CD4-positive, alpha-beta T cell treated with Interleukin-2 at 100 ng/mL for 4 hours (primary cell): ENCODE results near the gene SON.
"Not testable (repeated sequence)": the region's sequence is repeated elsewhere in the genome, so short reads cannot be mapped to it uniquely, and the experiment has no call there.

Experiments used
- DNase-seq: peaks from one replicate; pipeline ENCODE4 v3.0.0-alpha.2; 2020; ENCODE audit warnings: low spot score

The SON gene

DNA sequence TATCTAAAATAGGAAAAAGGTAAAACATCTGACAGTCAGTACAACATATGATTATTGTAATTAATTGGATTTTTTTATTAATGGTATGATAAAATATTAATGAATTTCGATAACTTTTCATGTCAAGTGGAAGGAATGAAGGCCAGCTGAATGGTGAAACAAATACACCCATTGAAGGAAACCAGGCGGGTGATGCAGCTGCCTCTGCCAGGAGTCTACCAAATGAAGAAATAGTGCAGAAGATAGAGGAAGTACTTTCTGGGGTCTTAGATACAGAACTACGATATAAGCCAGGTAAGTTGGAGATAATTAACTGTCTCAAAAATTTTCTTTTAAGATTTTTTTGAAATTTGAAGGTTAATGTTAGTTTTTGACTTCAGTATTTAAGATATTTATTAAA is 3.2 kb downstream of the SON start:
- no peak for DNase-seq

DNA sequence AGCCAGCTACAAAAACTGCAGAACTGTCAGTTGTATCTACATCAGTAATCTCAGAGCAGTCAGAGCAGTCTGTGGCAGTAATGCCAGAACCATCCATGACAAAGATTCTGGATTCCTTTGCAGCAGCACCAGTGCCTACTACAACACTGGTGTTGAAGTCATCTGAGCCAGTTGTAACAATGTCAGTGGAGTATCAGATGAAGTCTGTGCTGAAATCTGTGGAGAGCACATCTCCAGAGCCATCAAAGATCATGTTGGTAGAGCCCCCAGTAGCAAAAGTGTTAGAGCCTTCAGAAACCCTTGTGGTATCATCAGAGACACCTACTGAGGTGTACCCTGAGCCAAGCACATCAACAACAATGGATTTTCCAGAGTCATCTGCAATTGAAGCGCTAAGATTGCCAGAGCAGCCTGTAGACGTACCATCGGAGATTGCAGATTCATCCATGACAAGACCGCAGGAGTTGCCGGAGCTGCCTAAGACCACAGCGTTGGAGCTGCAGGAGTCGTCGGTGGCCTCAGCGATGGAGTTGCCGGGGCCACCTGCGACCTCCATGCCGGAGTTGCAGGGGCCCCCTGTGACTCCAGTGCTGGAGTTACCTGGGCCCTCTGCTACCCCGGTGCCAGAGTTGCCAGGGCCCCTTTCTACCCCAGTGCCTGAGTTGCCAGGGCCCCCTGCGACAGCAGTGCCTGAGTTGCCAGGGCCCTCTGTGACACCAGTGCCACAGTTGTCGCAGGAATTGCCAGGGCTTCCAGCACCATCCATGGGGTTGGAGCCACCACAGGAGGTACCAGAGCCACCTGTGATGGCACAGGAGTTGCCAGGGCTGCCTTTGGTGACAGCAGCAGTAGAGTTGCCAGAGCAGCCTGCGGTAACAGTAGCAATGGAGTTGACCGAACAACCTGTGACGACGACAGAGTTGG is 7.3 kb downstream of the SON start:
- DNase-seq: no peak

DNA sequence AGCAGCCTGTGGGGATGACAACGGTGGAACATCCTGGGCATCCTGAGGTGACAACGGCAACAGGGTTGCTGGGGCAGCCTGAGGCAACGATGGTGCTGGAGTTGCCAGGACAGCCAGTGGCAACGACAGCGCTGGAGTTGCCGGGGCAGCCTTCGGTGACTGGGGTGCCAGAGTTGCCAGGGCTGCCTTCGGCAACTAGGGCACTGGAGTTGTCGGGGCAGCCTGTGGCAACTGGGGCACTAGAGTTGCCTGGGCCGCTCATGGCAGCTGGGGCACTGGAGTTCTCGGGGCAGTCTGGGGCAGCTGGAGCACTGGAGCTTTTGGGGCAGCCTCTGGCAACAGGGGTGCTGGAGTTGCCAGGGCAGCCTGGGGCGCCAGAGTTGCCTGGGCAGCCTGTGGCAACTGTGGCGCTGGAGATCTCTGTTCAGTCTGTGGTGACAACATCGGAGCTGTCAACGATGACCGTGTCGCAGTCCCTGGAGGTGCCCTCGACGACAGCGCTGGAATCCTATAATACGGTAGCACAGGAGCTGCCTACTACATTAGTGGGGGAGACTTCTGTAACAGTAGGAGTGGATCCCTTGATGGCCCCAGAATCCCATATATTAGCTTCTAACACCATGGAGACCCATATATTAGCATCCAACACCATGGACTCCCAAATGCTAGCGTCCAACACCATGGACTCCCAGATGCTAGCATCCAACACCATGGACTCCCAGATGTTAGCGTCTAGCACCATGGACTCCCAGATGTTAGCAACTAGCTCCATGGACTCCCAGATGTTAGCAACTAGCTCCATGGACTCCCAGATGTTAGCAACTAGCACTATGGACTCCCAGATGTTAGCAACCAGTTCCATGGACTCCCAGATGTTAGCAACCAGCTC is 8.2 kb downstream of the SON start:
- no peak for DNase-seq

DNA sequence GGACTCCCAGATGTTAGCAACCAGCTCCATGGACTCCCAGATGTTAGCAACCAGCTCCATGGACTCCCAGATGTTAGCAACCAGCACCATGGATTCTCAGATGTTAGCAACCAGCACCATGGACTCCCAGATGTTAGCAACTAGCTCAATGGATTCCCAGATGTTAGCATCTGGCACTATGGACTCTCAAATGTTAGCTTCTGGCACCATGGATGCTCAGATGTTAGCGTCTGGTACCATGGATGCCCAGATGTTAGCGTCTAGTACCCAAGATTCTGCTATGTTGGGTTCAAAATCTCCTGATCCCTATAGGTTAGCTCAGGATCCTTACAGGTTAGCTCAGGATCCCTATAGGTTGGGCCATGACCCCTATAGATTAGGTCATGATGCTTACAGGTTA is 8.8 kb downstream of the SON start:
- DNase-seq: no peak

DNA sequence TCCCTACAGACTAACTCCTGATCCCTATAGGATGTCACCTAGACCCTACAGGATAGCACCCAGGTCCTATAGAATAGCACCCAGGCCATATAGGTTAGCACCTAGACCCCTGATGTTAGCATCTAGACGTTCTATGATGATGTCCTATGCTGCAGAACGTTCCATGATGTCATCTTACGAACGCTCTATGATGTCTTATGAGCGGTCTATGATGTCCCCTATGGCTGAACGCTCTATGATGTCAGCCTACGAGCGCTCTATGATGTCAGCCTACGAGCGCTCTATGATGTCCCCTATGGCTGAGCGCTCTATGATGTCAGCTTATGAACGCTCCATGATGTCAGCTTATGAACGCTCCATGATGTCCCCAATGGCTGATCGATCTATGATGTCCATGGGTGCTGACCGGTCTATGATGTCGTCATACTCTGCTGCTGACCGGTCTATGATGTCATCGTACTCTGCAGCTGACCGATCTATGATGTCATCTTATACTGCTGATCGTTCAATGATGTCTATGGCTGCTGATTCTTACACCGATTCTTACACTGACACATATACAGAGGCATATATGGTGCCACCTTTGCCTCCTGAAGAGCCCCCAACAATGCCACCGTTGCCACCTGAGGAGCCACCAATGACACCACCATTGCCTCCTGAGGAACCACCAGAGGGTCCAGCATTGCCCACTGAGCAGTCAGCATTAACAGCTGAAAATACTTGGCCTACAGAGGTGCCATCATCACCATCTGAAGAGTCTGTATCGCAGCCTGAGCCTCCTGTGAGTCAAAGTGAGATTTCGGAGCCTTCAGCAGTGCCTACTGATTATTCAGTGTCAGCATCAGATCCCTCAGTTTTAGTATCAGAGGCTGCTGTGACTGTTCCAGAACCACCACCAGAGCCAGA is 9.5 kb downstream of the SON start:
- DNase-seq: no peak

DNA sequence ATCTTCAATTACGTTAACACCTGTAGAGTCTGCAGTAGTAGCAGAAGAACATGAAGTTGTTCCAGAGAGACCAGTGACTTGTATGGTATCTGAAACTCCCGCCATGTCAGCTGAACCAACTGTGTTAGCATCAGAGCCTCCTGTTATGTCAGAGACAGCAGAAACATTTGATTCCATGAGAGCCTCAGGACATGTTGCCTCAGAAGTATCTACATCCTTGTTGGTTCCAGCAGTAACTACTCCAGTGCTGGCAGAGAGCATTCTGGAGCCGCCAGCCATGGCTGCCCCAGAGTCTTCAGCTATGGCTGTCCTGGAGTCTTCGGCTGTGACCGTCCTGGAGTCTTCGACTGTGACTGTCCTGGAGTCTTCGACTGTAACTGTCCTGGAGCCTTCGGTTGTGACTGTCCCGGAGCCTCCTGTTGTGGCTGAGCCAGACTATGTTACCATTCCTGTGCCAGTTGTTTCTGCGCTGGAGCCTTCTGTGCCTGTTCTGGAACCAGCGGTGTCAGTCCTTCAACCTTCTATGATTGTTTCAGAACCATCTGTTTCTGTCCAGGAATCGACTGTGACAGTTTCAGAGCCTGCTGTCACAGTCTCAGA is 10.3 kb downstream of the SON start:
- DNase-seq: no peak

DNA sequence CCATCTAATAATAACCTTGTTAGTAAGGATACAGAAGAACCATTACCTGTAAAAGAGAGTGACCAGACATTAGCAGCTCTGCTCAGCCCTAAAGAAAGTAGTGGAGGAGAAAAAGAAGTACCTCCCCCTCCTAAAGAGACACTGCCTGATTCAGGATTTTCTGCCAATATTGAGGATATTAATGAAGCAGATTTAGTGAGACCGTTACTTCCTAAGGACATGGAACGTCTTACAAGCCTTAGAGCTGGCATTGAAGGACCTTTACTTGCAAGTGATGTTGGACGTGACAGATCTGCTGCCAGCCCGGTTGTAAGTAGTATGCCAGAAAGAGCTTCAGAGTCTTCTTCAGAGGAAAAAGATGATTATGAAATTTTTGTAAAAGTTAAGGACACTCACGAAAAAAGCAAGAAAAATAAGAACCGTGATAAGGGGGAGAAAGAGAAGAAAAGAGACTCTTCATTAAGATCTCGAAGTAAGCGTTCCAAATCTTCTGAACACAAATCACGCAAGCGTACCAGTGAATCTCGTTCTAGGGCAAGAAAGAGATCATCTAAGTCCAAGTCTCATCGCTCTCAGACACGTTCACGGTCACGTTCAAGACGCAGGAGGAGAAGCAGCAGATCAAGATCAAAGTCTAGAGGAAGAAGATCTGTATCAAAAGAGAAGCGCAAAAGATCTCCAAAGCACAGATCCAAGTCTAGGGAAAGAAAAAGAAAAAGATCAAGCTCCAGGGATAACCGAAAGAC is 11.6 kb downstream of the SON start:
- DNase-seq: no peak

DNA sequence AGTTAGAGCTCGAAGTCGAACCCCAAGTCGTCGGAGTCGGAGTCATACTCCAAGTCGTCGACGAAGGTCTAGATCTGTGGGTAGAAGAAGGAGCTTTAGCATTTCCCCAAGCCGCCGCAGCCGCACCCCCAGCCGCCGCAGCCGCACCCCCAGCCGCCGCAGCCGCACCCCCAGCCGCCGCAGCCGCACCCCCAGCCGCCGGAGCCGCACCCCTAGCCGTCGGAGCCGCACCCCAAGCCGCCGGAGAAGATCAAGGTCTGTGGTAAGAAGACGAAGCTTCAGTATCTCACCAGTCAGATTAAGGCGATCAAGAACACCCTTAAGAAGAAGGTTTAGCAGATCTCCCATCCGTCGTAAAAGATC is 12.1 kb downstream of the SON start:
- no peak for DNase-seq

DNA sequence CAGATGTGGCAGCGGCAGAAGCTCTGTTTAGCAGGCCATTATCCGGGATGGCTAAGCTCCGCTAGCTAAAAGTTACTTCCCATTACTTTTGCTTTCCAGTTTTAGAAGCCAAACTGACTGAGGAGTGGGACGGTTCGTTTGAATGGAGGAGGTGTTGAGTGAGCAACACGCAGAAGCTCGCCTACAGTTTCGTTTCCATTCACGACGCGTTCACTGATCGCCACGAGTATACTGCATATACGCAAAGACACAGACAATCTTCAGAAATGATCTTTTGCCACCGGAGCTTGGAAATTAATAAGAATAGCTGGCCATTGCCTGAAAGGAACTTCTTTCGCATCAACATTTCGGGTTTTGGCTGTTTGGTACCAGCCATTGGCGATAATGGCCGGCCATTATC is 14.6 kb downstream of the SON start:
- no peak for DNase-seq

DNA sequence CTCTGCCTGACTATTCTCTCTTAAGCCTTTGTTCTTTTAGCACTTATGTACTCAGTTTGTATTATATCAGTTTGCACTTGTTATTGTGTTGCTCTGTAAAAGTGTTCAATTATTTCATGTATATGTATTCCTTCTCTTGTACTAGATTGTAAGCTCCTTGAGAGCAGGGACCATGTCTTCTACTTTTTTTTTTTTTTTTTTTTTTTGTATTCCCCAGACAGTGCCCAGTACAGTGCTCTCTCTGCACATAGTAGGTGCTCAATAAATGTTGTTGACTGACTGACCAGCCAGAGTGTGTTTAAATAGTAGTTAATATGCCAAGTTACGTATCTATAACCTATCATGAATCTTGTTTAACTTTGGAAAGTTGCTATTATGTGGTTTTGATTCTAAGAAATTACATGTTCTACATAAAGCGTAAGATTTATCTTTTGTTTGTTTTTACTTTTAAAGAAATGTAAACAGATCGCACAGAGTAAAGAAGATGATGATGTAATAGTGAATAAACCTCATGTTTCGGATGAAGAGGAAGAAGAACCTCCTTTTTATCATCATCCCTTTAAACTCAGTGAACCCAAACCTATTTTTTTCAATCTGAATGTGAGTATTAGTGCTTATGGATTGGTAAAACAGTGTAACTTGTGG is 16.1 kb downstream of the SON start:
- DNase-seq: no peak

DNA sequence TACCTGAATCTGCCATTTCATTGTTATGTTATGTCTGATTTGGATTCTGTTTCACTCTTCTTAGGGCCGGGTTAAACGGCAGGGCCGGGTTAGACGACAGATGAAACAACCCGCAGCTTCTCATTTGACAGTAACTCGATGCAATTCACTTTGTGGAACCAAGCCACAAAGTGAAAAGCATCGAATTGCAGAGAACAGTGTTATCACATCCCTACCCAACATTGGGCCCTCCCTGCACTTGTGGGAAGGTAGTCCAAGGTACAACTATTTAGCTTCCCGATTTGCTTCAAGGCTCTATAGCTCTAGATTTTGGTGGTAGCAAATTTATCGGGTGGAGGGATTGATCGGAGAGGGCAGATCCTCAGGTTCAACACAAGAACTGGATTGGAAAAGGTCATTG is 17.0 kb downstream of the SON start:
- no peak for DNase-seq

DNA sequence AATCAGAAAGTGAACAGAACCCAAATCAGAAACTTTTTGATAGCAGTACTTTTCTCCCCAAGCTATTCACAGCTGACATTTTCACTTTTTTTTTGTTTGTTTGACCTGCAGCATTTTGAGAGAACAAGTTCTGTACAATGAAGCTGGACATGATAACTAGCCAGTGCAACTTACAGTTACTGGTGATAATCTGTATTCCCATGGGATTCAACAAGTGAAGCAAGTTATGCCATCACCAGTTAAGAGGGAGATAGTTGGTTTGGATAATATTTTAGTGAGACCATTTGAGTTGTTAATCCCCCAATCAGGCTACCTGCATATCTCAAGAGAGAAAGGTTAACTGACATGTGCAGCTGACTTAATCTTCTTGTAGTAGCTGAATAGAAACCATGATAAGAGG is 18.1 kb downstream of the SON start:
- no peak for DNase-seq

DNA sequence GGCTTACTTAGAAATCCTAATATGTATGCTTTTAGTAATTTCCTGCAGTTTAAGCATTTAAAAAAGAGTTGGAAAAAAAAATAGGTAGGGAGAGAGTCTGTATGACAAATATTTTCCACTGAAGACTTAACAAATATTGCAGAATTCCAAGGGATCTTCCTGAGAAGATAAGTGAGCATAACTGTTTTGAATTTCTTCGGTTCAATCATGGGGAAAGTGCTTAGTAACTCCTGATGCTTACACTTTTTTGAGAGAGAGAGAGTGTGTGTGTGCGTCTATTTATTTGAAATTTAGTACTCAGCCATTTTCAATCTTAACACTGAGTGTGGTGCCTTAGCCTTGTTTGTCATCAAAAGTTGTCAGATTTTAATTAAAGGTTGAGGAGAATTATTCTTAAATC is 18.5 kb downstream of the SON start:
- no peak for DNase-seq

DNA sequence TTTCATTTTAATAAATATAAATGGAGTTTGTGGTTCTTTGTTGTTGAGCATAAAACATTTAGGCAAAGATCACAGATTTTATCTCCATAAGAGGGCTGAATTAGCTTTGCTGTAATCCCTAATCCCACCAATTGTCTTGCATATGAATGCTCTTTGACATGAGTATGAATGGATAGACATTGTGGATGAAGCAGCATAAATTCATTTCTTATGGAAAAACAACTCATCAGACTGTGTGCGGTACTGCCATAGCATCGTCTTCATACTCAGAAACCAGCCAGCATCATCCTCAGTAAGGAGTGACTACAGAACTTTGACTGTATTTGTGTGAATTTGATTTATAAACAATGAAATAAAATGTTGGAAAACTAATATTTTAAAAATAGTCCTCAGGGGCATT is 19.6 kb downstream of the SON start:
- DNase-seq: no peak

DNA sequence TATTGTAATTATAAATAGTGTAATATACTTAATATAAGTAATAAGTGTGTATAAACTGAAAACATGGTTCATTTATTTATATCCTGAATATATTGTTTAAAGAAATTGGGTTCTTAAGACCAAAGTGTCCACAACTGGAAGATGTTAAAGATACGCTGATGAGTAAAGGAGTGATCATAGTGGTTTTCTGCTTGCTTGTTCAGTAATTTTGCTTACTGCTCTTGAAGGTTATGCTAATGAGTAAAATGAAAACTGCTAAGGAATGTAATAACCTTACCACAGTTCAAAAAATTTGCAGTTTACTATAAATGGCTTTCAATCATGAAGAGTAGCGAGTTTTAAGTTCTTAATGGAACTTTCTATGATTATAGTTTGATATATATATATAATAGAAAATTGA is 23.7 kb downstream of the SON start:
- no peak for DNase-seq

DNA sequence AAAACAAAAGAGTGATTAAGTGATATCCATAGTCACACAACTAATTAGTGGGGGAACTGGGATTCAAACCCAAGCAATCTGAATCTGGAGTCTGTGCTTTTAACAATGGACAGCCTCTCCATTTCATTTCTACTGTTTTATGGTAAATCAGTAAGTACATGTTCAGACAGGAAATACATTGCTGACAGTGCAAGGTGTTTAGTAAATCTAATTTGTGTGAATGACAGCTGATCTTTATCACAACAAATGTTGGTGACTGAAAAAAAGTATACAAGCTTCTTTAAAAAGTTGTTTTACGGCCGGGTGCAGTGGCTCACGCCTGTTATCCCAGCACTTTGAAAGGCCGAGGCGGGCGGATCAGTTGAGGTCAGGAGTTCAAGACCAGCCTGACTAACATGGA is 25.1 kb downstream of the SON start:
- no peak for DNase-seq

DNA sequence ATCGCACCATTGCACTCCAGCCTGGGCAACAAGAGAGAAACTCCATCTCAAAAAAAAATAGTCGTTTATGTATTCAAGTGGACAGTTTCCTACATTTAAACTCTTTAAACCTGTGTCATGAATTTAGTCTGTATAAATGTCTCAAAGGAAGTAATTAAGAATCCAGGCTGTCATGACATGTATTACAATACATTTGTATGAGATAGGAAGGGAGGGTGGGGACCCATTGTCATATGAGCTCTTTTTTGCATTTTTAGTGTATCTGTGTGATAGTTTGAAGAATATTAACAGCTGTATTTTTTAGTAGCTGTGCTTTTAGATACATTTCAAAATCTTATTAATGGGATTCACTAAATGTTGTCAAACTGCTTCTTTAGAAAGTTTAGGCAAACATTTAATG is 25.6 kb downstream of the SON start:
- DNase-seq: no peak

DNA sequence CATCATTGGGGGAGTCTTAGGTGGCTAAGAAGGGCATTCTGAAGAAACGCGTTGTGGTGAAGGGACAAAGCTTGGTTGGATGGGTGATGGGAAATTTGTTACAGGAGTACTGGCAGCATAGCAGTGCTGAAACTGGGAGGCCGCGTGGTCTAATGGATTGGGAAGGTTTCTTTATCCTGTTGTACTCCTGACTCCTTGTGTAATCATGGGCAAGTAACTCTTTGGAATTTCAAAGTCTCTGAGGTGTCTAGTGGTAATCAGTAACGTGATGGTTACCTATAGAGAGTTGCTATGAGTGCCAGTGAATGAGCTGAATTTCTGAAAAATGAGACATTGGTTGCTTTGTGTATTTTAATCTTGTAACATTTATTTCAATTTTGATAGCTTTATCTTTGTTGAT is 27.2 kb downstream of the SON start:
- DNase-seq: no peak

DNA sequence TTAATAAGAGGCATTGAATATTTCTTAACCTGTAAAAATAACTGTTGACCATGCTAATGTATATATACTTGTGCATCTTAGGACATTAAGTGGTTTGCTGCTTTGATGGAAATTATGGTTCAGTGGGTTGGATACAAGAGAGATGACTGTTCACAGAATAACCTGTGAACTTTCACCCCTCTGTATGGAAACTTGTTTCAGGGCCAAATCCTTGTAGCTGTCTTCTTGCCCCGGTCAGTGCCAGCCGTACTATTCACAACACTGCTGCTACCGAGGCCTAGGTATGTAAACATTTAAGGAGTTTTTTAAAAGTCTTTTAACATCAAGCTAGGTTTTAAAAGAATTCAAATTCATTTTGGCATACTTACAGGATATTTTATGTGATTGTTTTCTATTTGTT is 29.5 kb downstream of the SON start:
- DNase-seq: no peak

DNA sequence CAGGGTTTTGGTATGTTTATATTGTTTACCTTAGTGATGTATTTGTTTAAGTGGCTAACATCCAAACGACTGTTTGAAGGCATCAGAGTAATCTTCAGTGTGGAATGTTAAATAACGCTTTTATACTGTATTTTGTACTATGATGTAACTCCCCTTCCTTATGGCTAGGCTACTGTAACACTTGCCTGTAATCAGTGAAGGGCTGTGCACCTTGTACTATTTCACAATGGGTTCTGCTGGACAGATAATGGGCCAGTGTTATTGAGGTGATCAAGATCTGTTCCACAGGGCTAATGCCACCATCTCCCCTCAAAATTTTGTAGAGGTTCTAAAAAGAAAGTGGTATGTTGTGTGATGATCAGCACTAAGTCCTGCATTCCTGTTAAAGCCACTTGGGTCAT is 33.9 kb downstream of the SON start:
- DNase-seq: not testable (repeated sequence)

DNA sequence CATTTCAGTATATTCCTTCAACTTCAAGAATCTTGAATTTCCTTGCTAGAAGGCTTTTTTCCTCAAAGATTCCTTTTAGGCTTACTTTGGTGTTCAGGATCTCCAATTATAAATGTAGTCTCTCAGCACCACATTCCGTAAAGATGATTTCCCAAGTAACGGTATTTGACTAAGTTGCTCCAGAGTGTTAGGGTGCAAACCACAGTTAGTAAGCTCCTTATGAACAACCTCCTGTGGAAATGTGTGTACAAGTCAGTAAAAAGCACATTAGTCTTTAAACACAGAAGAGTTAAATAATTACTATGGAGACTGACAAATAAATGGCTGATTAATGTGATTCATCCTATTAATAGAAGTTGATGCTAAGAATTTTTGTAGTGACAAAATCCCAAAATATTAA is 35.4 kb downstream of the SON start:
- DNase-seq: no peak
